ENCODE data around the gene MAGEB6B.

GRCh38 chrX:26208012-26208411 is 47.6 kb downstream of the MAGEB6B start:
- TF ChIP-seq CTCF (IDR thresholded peaks at IDR 0.05; ENCODE audit: low read depth, low read length, poor library complexity, severe bottlenecking), result no peak
- no peak for TF ChIP-seq EZH2phosphoT487 (IDR thresholded peaks at IDR 0.05; ENCODE audit: borderline replicate concordance, low read length)
